Measurements from ENCODE around the gene SPARC.

- TF ChIP-seq, protein P1, sequence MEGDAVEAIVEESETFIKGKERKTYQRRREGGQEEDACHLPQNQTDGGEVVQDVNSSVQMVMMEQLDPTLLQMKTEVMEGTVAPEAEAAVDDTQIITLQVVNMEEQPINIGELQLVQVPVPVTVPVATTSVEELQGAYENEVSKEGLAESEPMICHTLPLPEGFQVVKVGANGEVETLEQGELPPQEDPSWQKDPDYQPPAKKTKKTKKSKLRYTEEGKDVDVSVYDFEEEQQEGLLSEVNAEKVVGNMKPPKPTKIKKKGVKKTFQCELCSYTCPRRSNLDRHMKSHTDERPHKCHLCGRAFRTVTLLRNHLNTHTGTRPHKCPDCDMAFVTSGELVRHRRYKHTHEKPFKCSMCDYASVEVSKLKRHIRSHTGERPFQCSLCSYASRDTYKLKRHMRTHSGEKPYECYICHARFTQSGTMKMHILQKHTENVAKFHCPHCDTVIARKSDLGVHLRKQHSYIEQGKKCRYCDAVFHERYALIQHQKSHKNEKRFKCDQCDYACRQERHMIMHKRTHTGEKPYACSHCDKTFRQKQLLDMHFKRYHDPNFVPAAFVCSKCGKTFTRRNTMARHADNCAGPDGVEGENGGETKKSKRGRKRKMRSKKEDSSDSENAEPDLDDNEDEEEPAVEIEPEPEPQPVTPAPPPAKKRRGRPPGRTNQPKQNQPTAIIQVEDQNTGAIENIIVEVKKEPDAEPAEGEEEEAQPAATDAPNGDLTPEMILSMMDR (IDR thresholded peaks at IDR 0.05) = no peak
- TF ChIP-seq POLR2A (IDR thresholded peaks at IDR 0.05) = no peak
Observed at GRCh38 chr5:151676719-151677118, 10.0 kb downstream of the SPARC start.
